A673 (cell line): ENCODE data around the gene ADAMTS10.
A peak's percentile ranks its signal among the peaks of the same experiment; 100 is the strongest.

ENCODE experiments used
- CTCF ChIP-seq: fragments of 300-800, 200-600 bp; sonication (generic); conservative IDR thresholded peaks from 2 replicates; pipeline ENCODE4 v1.5.1; 2017; ENCODE audit warnings: low read depth, mild to moderate bottlenecking, antibody characterized with exemption, low read length, moderate library complexity, mixed read lengths
- EZH2 ChIP-seq: fragments of 200-600 bp; sonication (generic); IDR thresholded peaks from 2 replicates; pipeline ENCODE4 v1.6.1; 2017; ENCODE audit warnings: borderline replicate concordance, low read depth, mild to moderate bottlenecking, mixed read lengths, antibody characterized with exemption, low read length; ENCODE audit not compliant: poor library complexity, severe bottlenecking

- TF ChIP-seq CTCF (peak; percentile 98), EZH2 (no peak)
Observed at GRCh38 chr19:8578642-8579265, 31.8 kb downstream of the ADAMTS10 start.
